DND-41 (cell line): ENCODE measurements around the gene ACAD11.

Source experiments
- ATAC-seq: fragments of 200-7000 bp; cut with Tn5 transposase; 3 replicates; pipeline ENCODE4 v1.9.1; 2021; ENCODE audit warnings: low read depth; ENCODE audit not compliant: insufficient read depth
- DNase-seq: peaks from one replicate; pipeline ENCODE4 v3.0.0-alpha.2; 2020
- H2AFZ ChIP-seq: 2 replicates; pipeline ENCODE4 v1.6.0; 2012; ENCODE audit warnings: low read depth, low read length
- H3K27ac ChIP-seq: 2 replicates; pipeline ENCODE4 v1.5.1; 2012; ENCODE audit warnings: low read length, inconsistent platforms
- H3K27me3 ChIP-seq: fragments of 200-600 bp; sonication (generic); 2 replicates; pipeline ENCODE4 v1.6.0; 2012; ENCODE audit warnings: low read length, mild to moderate bottlenecking, inconsistent platforms; ENCODE audit not compliant: insufficient read depth, poor library complexity
- H3K36me3 ChIP-seq: 2 replicates; pipeline ENCODE4 v1.5.1; 2012; ENCODE audit warnings: low read length, inconsistent platforms; ENCODE audit not compliant: insufficient read depth
- H3K4me1 ChIP-seq: 2 replicates; pipeline ENCODE4 v1.5.1; 2012; ENCODE audit warnings: mild to moderate bottlenecking, low read length; ENCODE audit not compliant: insufficient read depth
- H3K4me2 ChIP-seq: 2 replicates; pipeline ENCODE4 v1.6.0; 2012; ENCODE audit warnings: mild to moderate bottlenecking, moderate library complexity, low read length, inconsistent platforms; ENCODE audit not compliant: insufficient read depth
- H3K4me3 ChIP-seq, 2 experiments: fragments of 200-600 bp in 1 of 2; shearing (Covaris generic) in 1 of 2; 2 replicates each; pipeline ENCODE4 v1.5.1; 2012 to 2016; ENCODE audit warnings: inconsistent platforms in 2 of 2, low read length in 2 of 2, mild to moderate bottlenecking in 2 of 2, low read depth in 1 of 2, moderate library complexity in 1 of 2
- H3K79me2 ChIP-seq: 2 replicates; pipeline ENCODE4 v1.6.0; 2012; ENCODE audit warnings: low read length, inconsistent platforms; ENCODE audit not compliant: insufficient read depth
- H3K9ac ChIP-seq: 2 replicates; pipeline ENCODE4 v1.6.0; 2012; ENCODE audit warnings: low read depth, mild to moderate bottlenecking, inconsistent platforms, low read length, moderate library complexity
- H3K9me3 ChIP-seq: 2 replicates; pipeline ENCODE4 v1.5.1; 2012; ENCODE audit warnings: low read length, moderate library complexity, mild to moderate bottlenecking, inconsistent platforms; ENCODE audit not compliant: insufficient read depth, severe bottlenecking
- H4K20me1 ChIP-seq: 2 replicates; pipeline ENCODE4 v1.6.0; 2012; ENCODE audit warnings: low read length; ENCODE audit not compliant: insufficient read depth
- CTCF ChIP-seq: IDR thresholded peaks from 2 replicates; pipeline ENCODE4 v1.5.1; 2012; ENCODE audit warnings: borderline replicate concordance, low read length, moderate library complexity, mild to moderate bottlenecking; ENCODE audit not compliant: poor library complexity, severe bottlenecking; ENCODE audit errors: extremely low read depth
- EZH2 ChIP-seq: IDR thresholded peaks from 3 replicates; pipeline ENCODE4 v1.6.1; 2012; ENCODE audit warnings: borderline replicate concordance, low read depth, mild to moderate bottlenecking, moderate library complexity, low read length, inconsistent platforms; ENCODE audit not compliant: severe bottlenecking

The ACAD11 gene

GRCh38 chr3:132549890-132550578 lies 109.6 kb downstream of the ACAD11 start:
- Histone ChIP-seq H3K4me3 (no peak overlapping the region), H3K27ac (peak overlapping the region; percentile 65), H3K4me2 (peak overlapping the region; percentile 48), H3K9me3 (peaks cover 2% of the 10 kb centered on the region), H3K79me2 (no peaks in the 10 kb centered on the region), H4K20me1 (no peaks in the 10 kb centered on the region), H3K36me3 (no peaks in the 10 kb centered on the region), H2AFZ (peak overlapping the region; percentile 19), H3K27me3 (no peaks in the 10 kb centered on the region), H3K4me1 (peaks cover 26% of the 10 kb centered on the region), H3K9ac (peak overlapping the region; percentile 4; the same call in 1 of the 2 replicates)
- ATAC-seq (peak; percentile 68), DNase-seq (no peak)
- TF ChIP-seq EZH2: no peak
- TF ChIP-seq CTCF: no peak

- no peaks in the 10 kb centered on the region for H4K20me1 ChIP-seq
- no peak for ATAC-seq
- peaks cover 2% of the 10 kb centered on the region for H3K9me3 ChIP-seq
Observed at GRCh38 chr3:132549169-132549568, 110.4 kb downstream of the ACAD11 start.

GRCh38 chr3:132545471-132545870 lies 114.1 kb downstream of the ACAD11 start:
- Histone ChIP-seq H3K4me1 (peaks cover 14% of the 10 kb centered on the region), H4K20me1 (no peaks in the 10 kb centered on the region), H3K9ac (no peak overlapping the region), H3K4me3 (no peak overlapping the region), H3K9me3 (peaks cover 2% of the 10 kb centered on the region), H3K4me2 (no peak overlapping the region), H3K27ac (no peak overlapping the region), H3K79me2 (no peaks in the 10 kb centered on the region), H3K27me3 (no peaks in the 10 kb centered on the region), H2AFZ (no peak overlapping the region), H3K36me3 (peaks cover 5% of the 10 kb centered on the region)
- TF ChIP-seq EZH2: no peak
- TF ChIP-seq CTCF: no peak
- DNase-seq (no peak), ATAC-seq (no peak)

More at GRCh38 chr3:132549169-132549568, 110.4 kb downstream of the ACAD11 start:
- Histone ChIP-seq H3K79me2 (no peaks in the 10 kb centered on the region), H2AFZ (no peak overlapping the region), H3K4me3 (no peak overlapping the region), H3K36me3 (no peaks in the 10 kb centered on the region), H3K4me1 (peaks cover 26% of the 10 kb centered on the region), H3K27me3 (no peaks in the 10 kb centered on the region), H3K4me2 (no peak overlapping the region), H3K9ac (no peak overlapping the region), H3K27ac (peak overlapping the region; percentile 65; the same call in 1 of the 2 replicates)
- TF ChIP-seq CTCF (no peak), EZH2 (no peak)
- DNase-seq: no peak
